HG02884 (cell line): ENCODE results near the gene PTPN12.
"Not testable (repeated sequence)": the region's sequence is repeated elsewhere in the genome, so short reads cannot be mapped to it uniquely, and the experiment has no call there.

Experiments used
- ATAC-seq: cut with Tn5 transposase; IDR thresholded peaks from one replicate; pipeline ENCODE4 v1.9.1; 2021; ENCODE audit warnings: mild to moderate bottlenecking, moderate library complexity; ENCODE audit not compliant: unreplicated experiment

Gene PTPN12

GRCh38 chr7:77537778-77538280 is 734 bp downstream of the PTPN12 start:
- ATAC-seq = no peak

DNA sequence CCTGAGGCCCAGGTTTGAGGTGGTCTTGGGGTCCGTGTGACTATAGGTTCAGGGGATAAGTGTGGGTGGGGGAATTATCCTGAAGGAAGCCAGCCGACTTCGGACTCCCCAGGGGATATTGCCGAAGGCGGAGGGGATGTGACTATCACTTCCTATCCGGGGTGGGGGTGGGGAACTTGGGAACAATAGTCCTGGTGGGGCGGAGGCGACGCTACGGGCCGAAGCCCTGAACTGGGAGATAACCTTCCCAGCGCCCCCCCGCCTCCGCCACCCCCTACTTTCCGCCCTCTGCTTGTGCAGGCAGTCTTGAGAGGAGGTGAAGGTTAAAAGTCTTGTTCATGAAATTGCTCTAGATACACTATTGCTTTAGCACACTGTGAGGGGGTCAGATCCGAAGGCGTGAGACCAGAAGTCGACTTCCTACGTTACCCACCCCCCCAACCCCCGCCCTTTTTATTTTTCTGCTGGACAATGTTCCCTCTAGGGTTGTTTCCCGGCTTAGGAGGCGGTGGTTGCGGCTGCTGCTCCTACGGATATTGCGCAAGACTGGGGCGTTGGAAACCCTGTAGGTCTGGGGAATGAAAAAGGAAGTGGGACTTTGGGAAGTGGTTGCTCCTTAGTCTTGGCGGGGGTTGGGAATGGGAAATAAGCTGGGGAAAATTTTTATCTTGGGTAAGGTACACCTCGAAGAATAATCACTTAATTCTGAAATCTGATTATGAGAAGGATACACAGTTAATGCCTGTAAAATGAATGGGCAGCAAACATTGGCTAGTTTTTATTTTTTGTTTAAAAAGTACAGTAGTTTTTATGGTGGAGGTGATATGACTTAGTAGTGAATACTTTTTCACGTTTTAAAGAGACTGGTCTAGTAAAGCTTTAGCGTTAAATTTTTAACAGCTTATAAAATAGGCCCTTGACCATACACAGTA is 1.5 kb downstream of the PTPN12 start:
- no peak for ATAC-seq

GRCh38 chr7:77540402-77540822 is 3.3 kb downstream of the PTPN12 start:
- ATAC-seq = no peak

DNA sequence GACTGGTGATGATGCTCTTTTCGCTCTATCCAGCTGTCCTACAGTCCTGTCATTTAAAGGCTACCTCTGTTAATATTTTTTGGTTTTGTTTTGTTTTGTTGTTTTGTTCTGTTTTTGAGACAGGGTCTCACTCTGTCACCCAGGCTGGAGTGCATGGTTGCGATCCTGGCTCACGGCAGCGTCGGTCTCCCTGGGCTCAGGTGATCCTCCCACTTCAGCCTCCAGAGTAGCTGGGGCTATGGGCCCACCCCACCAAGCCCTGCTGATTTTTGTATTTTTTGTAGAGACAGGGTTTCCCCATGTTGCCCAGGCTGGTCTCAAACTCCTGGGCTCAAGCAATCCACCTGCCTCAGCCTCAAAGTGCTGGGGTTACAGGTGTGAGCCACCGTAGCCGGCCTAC is 3.9 kb downstream of the PTPN12 start:
- ATAC-seq = not testable (repeated sequence)

- ATAC-seq = no peak
Observed at GRCh38 chr7:77542409-77542808, 5.3 kb downstream of the PTPN12 start.

- ATAC-seq = no peak
Observed at GRCh38 chr7:77542895-77543294, 5.8 kb downstream of the PTPN12 start.

DNA sequence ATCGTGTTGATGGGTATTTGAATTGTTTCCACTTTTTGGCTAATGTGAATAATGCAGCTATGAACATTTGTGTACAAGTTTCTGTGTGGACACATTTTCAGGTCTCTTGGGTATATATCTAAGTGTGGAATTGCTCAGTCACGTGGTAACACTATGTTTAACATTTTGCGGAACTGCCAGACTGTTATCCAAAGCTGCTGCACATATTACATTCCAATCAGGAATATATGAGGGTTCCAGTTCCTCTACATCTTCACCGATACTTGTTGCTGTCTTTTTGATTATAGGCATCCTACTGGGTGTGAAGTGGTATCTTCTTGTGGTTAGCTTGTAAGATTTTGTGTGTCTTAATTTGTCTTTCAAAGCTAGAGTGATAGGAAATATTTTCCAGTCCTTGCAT is 6.8 kb downstream of the PTPN12 start:
- ATAC-seq = no peak

- no peak for ATAC-seq
Observed at GRCh38 chr7:77544518-77544917, 7.4 kb downstream of the PTPN12 start.

DNA sequence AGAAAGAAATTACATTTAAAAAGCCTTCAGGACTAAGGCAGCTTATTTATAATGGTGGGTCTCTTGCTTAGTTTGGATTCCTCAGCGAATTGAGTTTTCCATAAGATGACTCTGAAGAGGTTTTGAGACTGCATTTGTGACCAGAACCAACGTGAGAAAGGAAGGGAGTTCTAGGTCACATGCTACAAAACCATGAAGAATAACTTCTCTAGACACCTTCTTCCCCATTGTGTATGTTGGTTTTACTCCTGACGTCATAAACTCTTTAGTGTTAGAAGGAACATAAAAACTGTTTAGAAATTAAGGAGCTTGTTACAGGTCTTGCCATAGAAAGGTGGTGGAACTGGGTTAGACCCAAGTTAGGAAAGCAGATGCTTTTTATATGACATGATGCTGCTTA is 11.1 kb downstream of the PTPN12 start:
- ATAC-seq = no peak

DNA sequence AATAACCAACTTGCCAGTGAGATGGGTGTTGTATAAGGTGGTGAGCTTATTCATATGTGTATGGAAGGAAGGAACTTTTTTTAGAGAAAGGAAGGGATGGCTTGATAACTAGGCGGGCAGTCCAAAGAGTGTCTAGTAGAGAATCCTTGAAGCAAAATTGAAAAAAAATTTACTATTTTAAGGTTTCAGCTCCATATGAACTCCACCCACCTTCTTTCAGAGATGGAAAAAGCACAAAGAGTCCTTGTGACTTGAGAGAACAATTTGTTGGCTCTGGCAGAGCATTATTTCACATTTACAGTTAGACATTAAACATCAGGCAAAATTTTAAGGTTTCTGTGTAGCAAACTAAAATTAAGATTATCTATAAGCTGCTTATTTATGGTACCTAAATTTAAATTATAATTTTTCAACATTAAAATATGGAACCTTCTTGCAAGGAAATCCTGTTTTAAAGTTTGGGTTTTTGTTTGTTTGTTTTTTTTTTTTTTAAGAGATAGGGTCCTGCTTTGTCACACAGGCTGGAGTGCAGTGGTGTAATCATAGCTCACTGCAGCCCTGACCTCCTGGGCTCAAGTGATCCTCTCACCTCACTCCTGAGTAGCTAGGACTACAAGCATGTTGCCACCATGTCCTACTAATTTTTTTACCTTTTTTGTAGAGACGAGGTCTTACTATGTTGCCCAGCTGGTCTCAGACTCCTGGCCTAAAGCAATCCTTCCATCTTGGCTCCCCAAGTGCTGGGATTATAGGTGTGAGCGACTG is 12.2 kb downstream of the PTPN12 start:
- ATAC-seq = no peak

DNA sequence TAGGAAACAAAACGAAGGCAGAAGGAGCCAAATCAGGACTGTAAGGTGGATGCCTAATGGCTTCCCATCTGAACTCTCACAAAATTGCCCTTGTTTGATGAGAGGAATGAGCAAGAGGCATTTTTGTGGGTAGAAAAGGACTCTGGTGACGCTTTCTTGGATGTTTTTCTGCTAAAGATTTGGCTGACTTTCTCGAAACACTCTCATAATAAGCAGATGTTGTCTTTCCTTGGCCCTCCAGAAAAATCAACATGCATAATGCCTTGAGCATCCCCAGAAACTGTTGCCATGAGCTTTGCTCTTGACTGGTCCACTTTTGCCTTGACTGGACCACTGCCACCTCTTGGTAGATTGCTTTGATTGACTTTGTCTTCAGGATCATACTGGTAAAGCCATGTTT is 13.5 kb downstream of the PTPN12 start:
- no peak for ATAC-seq

DNA sequence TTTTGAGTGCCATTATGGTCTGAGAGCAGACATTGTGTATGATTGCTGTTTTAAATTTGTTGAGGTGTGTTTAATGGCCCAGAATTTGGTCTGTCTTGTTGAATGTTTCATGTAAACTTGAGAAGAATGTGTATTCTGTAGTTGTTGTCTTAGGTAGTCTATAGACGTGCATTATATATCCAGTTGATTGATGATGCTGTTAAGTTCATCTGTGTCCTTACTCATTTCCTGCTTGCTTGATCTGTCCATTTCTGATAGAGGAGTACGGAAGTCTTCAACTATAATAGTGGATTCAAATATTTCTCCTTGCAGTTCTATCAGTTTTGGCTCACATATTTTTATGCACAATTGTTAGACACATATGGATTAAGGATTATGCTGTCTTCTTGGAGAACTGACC is 16.0 kb downstream of the PTPN12 start:
- ATAC-seq = no peak

GRCh38 chr7:77558284-77558967 is 21.3 kb downstream of the PTPN12 start:
- no peak for ATAC-seq

DNA sequence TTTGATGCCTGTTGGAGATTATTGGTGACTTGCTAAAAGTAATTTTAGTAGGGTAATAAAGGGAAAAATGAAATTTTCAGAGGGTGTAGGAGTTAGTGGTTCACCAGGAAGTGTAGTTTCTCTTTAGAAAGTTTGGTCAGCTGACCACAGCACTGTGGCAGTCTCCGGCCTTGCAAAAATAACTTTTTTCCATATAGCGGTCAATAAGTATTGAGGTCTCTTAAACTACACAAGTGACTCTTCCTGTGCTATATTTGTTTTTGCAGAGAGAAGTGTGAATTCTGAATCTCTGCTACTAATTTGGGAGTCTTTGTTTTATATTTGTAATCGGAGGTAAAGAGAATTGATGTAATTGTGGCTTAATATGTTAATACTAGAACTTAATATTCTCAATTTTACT is 24.3 kb downstream of the PTPN12 start:
- ATAC-seq = peak; percentile 88

DNA sequence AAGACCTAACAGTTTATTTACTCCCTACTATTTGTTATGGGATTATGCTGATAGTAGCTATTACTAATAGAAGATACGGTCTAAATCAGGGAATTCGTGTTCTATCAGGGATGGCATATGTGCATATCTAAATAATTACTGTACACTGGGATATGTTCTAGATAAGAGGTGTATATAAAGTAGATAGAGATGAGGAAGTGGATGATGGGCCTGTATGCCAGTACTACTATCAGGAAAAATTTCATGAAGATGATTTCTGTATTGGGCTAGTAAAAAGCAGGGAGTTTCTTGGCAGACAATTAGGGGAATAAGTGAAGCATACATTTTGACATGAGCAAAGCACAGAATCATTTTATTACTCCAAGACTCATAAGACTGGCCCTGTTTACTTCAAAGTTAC is 26.2 kb downstream of the PTPN12 start:
- ATAC-seq = no peak

DNA sequence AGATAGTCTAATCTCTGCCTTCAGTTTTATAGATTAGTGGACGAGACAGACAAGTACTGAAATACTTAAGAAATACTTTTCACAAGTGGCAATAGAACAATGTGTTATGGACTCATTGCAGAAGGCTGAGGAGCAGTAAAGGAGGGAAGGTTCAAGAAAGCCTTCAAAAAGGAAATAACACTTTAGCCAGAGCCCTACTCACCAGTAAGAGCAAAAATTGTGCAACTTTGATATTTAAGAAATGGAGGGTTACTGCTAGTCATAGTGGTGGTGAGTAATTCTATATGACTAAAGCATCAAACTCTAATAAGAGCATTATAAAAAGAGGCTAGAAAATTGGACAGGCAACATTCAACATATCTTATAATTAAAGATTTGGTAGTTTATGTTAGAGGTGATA is 28.8 kb downstream of the PTPN12 start:
- no peak for ATAC-seq

DNA sequence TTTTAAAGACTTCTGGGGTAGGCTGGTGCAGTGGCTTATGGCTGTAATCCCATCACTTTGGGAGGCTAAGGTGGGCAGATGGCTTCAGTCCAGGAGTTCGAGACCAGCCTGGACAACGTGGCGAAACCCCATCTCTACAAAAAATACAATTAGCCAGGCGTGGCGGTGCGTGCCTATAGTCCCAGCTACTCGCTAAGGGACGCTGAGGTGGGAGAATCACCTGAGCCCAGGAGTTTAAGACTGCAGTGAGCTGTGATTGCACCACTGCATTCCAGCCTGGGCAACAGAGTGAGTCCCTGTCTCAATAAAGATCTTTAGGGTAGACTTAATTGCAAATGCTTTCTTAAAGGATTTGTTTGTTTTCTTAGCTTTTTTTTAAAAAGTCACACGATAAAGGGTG is 29.3 kb downstream of the PTPN12 start:
- ATAC-seq = no peak

DNA sequence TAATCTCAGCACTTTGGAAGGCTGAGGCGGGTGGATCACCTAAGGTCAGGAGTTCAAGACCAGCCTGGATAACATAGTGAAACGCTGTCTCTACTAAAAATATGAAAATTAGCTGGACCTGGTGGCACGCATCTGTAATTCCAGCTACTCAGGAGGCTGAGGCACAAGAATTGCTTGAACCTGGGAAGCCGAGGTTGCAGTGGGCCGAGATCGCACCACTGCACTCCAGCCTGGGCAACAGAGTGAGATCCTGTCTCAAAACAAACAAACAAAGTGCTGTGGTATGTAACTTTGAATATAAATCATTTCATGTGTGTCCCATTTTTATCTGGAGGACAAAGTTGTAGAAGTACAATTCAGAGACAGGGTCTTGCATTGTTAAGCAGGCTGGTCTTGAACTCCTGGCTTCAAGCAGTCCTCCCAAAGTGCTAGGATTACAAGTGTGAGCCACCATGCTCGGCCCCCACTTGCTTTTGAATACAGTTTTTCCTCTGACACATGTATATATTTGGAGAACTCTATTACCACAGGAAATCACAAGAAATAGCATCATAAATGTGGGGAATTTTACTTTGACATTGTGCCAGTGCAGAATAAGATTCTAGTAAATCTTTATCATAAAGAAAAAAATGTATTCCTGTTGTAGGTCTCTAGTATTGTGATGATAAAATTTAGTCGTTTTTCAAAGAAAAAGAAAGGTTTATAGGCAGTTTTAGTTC is 32.6 kb downstream of the PTPN12 start:
- ATAC-seq = no peak

- no peak for ATAC-seq
Observed at GRCh38 chr7:77570330-77571011, 33.4 kb downstream of the PTPN12 start.

GRCh38 chr7:77571801-77572200 is 34.7 kb downstream of the PTPN12 start:
- ATAC-seq = no peak
